GM21360 (cell line): Measurements from ENCODE around the gene RASA1.

Source experiments
- ATAC-seq: cut with Tn5 transposase; IDR thresholded peaks from one replicate; pipeline ENCODE4 v1.9.1; 2021; ENCODE audit warnings: mild to moderate bottlenecking, moderate library complexity; ENCODE audit not compliant: unreplicated experiment

RASA1 gene

GRCh38 chr5:87438231-87438630 is 170.5 kb downstream of the RASA1 start:
- no peak for ATAC-seq
